ENCODE results near the gene YWHAQ.

DNA sequence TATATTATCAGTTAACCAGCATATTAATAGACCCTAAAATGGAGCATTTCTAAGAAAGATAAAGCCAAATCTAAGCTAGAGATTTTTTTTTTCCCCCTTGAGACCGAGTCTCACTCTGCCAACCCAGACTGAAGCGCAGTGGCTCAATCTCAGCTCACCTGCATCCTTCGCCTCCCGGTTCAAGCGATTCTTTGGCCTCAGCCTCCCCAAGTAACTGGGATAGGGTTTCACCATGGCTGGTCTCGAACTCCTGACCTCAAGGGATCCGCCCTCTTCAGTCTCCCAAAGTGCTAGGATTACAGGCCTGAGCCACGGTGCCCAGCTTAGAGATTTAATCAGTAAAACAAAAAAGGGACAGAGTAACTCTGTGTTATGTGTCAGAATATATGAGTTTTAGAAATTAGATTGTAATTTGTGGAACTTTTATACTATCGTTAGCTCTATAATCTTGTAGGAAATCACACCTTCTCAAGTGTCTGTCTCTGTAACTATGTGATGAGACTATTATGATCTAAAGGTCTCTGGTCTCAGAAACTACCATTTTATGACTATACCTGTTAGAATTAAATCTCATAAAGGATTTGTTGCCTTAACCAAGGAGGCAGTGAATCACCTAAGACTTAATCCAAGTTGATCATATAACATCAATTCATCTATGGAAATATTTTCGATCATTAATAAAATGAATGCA is 34.0 kb downstream of the YWHAQ start:
- TF ChIP-seq, protein P1, sequence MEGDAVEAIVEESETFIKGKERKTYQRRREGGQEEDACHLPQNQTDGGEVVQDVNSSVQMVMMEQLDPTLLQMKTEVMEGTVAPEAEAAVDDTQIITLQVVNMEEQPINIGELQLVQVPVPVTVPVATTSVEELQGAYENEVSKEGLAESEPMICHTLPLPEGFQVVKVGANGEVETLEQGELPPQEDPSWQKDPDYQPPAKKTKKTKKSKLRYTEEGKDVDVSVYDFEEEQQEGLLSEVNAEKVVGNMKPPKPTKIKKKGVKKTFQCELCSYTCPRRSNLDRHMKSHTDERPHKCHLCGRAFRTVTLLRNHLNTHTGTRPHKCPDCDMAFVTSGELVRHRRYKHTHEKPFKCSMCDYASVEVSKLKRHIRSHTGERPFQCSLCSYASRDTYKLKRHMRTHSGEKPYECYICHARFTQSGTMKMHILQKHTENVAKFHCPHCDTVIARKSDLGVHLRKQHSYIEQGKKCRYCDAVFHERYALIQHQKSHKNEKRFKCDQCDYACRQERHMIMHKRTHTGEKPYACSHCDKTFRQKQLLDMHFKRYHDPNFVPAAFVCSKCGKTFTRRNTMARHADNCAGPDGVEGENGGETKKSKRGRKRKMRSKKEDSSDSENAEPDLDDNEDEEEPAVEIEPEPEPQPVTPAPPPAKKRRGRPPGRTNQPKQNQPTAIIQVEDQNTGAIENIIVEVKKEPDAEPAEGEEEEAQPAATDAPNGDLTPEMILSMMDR (IDR thresholded peaks at IDR 0.05): no peak
- TF ChIP-seq POLR2A (IDR thresholded peaks at IDR 0.05): no peak

Data from Peyer's patch (tissue), 4 donors.